Stimulated activated CD4-positive, alpha-beta T cell treated with anti-CD3 and anti-CD28 coated beads, Interleukin-1b, Interleukin-23, amount 100 ng/mL, for 4 hours (primary cell): ENCODE results near the gene SDK1.
"Not testable (repeated sequence)": the region's sequence is repeated elsewhere in the genome, so short reads cannot be mapped to it uniquely, and the experiment has no call there.

ENCODE experiments used
- DNase-seq, 2 donors: peaks; one replicate each; pipeline ENCODE4 v3.0.0-alpha.2; 2020; ENCODE audit warnings: low read depth in 2 of 2

SDK1 gene

DNA sequence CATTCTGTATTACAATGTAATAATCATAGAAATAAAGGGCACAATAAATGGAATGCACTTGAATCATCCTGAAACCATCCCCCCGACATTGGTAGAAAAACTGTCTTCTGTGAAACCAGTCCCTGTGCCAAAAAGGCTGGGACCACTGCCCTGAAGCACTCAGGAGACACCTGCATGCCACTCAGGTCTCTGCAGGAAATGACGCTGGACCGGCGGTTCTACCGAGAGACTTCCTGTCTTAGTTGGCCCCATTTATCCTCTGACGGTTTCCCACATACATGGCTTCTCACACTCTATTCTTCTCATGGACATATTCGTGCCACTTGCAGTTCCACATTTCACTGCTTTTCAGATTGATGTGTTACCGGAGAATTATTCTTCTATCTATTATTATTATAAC, 617.5 kb downstream of the SDK1 start:
- no peak for DNase-seq

- DNase-seq = no peak
Observed at GRCh38 chr7:3922175-3922635, 621.2 kb downstream of the SDK1 start.

GRCh38 chr7:3923307-3923918, 622.4 kb downstream of the SDK1 start:
- DNase-seq = no peak

DNA sequence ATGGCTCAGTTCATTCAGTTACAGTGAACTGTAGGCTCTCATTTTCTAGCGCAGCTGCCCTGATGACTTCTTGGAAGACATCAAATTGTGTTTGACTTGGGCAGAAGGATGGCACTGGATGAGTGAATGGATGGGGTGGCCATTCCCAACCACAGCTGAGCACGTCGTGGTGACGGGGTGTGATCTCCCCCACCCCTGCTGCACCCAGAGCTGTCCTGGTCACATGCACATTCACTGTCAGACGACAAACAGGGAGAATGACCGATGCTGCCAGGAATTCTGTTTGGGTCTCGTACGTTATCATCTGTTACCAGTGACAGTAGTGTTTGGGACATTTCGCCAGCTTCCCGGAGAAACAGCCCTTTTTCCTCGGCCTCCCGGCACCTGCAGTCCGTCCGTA, 623.2 kb downstream of the SDK1 start:
- DNase-seq = no peak

DNA sequence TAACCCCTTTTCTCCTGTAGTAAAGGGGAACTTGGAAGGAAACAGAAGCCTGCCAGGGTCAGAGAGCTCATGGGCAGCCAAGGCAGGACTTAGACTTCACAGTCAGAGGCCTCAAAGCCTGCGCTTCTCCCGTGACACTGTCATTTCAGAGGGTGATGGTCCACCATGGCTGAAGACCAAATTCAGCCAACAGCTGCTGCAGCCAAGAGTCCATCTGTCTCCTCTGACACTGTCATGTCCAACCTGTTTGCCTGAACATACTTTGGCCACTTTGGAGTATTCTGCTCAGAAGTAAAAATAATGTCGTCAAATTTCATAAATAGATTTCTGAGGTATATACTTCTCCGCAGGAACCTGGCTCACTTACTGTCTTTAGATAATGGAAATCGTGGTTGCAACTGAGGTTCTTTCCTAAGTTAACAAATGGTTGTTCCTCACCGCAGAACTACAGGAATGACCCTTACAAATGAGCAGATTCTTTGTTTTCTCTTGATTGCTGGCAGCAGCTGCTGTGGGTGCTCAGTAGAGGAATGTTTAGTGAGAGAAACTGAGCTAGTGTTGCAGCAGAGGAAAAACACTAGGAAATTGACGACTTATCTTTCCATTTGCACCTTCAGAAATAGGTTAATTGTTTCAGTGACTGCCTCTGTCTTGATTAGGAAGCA, 626.5 kb downstream of the SDK1 start:
- DNase-seq = no peak

- DNase-seq = no peak
Observed at GRCh38 chr7:3928727-3929515, 627.9 kb downstream of the SDK1 start.

DNA sequence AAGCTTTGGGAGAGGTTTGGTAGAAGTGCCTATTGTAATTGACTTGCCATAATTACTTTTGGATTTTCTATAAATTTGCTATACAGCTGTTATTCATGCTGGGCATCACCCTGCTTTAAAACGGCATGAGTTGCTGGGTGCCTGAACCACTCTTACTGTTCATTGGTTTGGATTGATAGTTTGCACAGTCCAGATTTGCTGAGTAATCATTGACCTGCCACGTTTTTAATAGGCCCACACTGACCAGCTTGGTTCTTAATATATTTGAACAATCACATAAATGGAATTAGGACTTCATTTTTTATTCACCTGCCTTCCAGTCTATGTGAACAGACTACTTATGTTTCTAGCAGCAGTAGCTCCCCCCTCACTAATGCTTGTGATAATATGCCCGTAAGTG, 630.8 kb downstream of the SDK1 start:
- DNase-seq = no peak

- no peak for DNase-seq
Observed at GRCh38 chr7:3937146-3937545, 636.1 kb downstream of the SDK1 start.

DNA sequence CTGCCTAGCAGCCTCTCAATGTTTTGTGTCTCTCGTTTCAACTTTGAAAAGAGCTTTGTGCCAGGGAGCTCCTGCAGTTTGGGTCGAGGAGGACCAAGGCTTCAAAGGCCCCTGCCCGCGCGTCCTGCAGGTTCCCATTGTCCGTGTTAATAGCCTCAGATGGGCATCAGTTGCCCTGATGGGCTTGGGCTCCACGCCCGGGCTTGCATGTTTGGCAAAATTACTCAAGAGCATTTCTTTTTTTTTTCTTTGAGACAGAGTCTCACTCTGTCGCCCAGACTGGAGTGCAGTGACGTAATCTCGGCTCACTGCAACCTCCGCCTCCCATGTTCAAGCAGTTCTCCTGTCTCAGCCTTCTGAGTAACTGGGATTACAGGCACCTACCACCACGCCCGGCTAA, 636.6 kb downstream of the SDK1 start:
- DNase-seq = no peak

DNA sequence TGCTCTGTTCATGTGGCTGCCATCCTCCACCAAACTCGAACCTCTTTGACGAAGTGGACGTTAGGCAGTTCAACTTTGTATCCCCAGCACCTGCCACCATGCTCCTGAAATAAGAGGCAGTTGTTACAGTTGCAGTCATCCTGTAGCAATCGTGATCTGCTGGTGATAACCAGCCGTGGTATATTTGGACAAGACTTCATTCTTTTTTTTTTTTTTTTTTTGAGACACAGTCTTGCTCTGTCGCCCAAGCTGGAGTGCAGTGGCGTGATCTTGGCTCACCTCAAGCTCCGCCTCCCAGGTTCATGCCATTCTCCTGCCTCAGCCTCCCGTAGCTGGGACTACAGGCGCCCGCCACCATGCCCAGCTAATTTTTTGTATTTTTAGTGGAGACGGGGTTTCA, 640.7 kb downstream of the SDK1 start:
- DNase-seq = not testable (repeated sequence)

- no peak for DNase-seq
Observed at GRCh38 chr7:3942276-3942675, 641.2 kb downstream of the SDK1 start.

- DNase-seq = no peak
Observed at GRCh38 chr7:3942816-3943745, 642.0 kb downstream of the SDK1 start.

- no peak for DNase-seq
Observed at GRCh38 chr7:3943779-3944520, 642.9 kb downstream of the SDK1 start.

DNA sequence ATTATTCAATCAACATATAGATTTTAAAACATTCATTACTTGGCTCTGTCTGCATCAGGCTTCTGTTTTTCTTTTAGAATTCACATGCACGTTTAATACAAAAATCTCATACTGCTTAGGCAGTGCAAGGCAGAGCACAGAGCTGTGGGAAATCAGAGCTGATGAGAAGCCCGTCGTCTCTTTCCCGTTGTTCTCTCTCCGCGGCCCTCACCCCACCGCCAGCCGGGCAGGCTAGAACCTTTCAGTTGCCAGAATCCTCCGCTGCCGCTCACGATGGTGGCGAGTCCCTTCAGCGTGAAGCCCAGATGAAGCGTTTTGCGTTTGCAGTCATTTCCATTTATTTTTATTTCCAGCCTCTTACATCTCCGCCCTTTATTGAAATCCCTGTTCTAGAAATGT, 648.2 kb downstream of the SDK1 start:
- DNase-seq = no peak

DNA sequence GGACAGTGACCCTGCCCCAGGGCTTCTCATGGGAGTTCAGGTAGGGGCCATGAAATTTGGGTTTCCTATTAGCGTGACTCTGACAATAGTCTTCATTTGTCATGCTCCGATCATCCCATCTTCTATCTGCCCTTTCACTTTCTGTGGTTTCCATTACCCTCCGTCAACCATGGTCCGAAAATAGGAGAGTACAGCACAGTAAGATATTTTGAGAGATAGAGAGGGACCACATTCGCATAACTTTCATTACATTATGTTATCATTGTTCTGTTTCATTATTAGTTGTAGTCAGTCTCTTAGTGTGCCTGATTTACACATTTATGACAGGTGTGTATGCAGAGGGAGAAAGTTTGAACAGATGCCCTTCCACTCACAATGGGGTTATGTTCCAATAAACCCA, 649.2 kb downstream of the SDK1 start:
- no peak for DNase-seq

DNA sequence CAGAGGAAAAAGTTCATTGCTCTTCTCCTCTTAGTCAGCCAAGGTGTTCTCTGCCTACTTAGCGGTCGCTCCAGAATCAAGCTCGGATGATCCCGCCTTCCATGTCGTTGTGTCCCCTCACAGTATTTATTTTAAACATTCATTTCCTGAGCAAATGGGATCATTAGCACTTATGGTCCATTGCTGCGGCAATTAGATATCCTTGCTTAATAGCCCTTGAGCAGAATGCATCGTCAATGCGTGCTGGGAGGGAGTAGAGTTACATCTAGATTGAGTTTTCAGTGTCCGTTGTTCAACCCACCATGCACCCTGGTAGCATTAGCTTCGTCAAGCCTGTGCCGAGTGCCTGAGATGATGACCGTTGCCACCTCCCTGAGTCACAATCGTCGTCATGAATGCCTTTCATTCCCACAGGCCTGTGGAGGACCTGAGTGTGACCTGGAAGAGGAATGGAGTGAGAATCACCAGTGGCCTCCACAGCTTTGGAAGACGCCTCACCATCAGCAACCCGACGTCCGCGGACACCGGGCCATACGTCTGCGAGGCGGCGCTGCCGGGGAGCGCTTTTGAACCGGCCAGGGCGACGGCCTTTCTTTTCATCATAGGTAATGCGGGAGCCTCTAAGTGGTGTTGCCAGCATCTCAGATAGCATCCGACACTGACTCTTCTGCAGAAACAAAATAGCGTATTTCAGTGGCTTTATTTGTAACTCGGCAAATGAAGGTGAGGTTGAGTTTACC, 650.4 kb downstream of the SDK1 start:
- no peak for DNase-seq

DNA sequence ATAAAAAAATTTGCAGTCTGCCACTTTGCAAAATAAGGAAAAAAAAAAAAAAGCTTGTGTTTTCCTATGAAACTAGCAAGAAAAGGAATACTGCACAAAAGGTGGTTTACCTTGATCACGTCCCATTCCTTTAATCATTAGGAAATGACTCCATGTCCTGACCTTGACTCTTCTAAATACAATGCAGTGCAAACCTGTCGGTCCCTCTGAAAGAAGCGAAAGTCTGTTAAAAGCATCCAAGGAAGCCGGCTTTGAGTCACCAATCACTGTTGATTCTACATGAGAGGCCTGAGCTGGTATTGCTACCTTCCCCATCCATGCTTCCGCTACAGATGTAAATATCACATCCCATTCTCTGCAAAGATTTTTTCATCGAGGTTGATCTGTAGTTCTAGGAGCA, 652.1 kb downstream of the SDK1 start:
- DNase-seq = no peak

GRCh38 chr7:3953946-3954345, 652.9 kb downstream of the SDK1 start:
- no peak for DNase-seq

DNA sequence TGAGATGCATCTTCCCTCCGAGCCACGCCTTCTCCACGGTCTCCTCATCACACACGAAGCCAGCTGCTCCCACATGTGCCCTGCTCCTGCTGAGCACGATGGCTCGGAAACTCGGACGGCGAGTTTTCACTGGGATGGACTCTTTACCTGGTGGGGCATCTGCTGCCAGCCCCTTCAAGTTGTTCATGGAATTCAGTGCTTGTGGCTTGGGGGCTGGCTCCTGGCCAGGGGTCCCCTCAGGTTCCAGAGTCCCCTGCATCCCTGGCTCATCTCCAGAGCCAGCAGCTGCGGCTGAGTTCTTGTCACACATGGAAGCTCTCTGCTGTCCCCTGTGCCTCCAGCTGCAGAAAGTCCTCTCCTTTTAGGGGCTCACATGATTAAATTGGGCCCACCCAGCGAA, 654.0 kb downstream of the SDK1 start:
- DNase-seq = no peak
